A549 (cell line): ENCODE results near the gene AAR2. TPM values are rescaled to one million over a fixed set of nuclear protein-coding genes. Genes with fewer than 3 reads are reported as not detected.

Experiments used
- ATAC-seq, 2 experiments: fragments of 200-7000 bp in 1 of 2; fragments of >200 bp in 1 of 2; cut with Nextera tagmentation in 1 of 2; cut with Tn5 transposase in 1 of 2; 3 replicates each; pipeline versions ENCODE4 v1.8.0 to v1.9.1; 2018 to 2020; ENCODE audit warnings: mild to moderate bottlenecking in 1 of 2, moderate library complexity in 1 of 2
- CTCF ChIA-PET: fragments of 300-600 bp; sonication (Branson Sonifier 250); formaldehyde crosslinking; extraction: SDS; loops from one replicate; lab custom pipeline; 2021; ENCODE audit warnings: antibody characterized with exemption, inconsistent platforms; lab: Yijun Ruan, JAX
- POLR2A ChIA-PET: fragments of 350-600 bp; formaldehyde crosslinking; extraction: SDS; loops from one replicate; lab custom pipeline; 2021; ENCODE audit warnings: antibody characterized with exemption, inconsistent platforms; lab: Yijun Ruan, JAX
- DNase-seq, 2 experiments: peaks; one replicate each; pipeline versions ENCODE4 v3.0.0 to v3.0.0-alpha.2; 2011 to 2016; ENCODE audit warnings: low read depth in 1 of 2, low spot score in 1 of 2
- FAIRE-seq: peaks from 2 replicates; lab custom pipeline; 2011; peaks lifted over from hg19 to GRCh38; lab: Jason Lieb, UNC
- H3K27ac ChIP-seq, 2 experiments: fragments of >200 bp; sonication (Bioruptor Twin); formaldehyde crosslinking; 3 replicates each; pipeline ENCODE4 v1.5.1; 2016 to 2017
- H3K4me1 ChIP-seq: fragments of >200 bp; sonication (Bioruptor Twin); formaldehyde crosslinking; 3 replicates; pipeline ENCODE4 v1.6.1; 2016
- H3K4me2 ChIP-seq: fragments of >200 bp; sonication (Bioruptor Twin); formaldehyde crosslinking; 3 replicates; pipeline ENCODE4 v1.6.1; 2016
- H3K4me3 ChIP-seq: fragments of >200 bp; sonication (Bioruptor Twin); formaldehyde crosslinking; 3 replicates; pipeline ENCODE4 v1.5.1; 2016
- H3K9me3 ChIP-seq: fragments of >200 bp; sonication (Bioruptor Twin); formaldehyde crosslinking; 3 replicates; pipeline ENCODE4 v1.6.1; 2016
- BCL3 ChIP-seq: fragments of >200 bp; sonication (Bioruptor Twin); formaldehyde crosslinking; IDR thresholded peaks from 3 replicates; pipeline ENCODE4 v1.6.1; 2016
- BHLHE40 ChIP-seq: IDR thresholded peaks from 2 replicates; pipeline ENCODE4 v1.6.1; 2012; ENCODE audit warnings: low read depth, low read length, inconsistent platforms
- CEBPB ChIP-seq, 2 experiments: fragments of >200 bp in 1 of 2; sonication (Bioruptor Twin) in 1 of 2; formaldehyde crosslinking in 1 of 2; IDR thresholded peaks; 2 replicates each; pipeline ENCODE4 v1.6.1; 2012 to 2016
- CHD2 ChIP-seq: fragments of 150-350 bp; IDR thresholded peaks from 2 replicates; pipeline ENCODE4 v1.6.1; 2014; ENCODE audit warnings: low read length; ENCODE audit not compliant: partially characterized antibody
- EHF ChIP-seq: fragments of 250-450 bp; sonication (Bioruptor Pico); IDR thresholded peaks from 2 replicates; pipeline ENCODE4 v1.5.0; 2020; ENCODE audit warnings: mild to moderate bottlenecking
- EHMT2 ChIP-seq: fragments of 200-600 bp; sonication (generic); IDR thresholded peaks from 2 replicates; pipeline ENCODE4 v1.6.1; 2016; ENCODE audit warnings: antibody characterized with exemption, low read depth, mild to moderate bottlenecking, moderate library complexity
- FOSL2 ChIP-seq, 2 experiments: fragments of 450-650 bp in 1 of 2; fragments of >200 bp in 1 of 2; sonication (Bioruptor Twin) in 1 of 2; formaldehyde crosslinking; IDR thresholded peaks; 2 replicates each; pipeline versions ENCODE4 v1.5.0 to v1.6.1; 2016 to 2020; ENCODE audit warnings: mild to moderate bottlenecking in 1 of 2, moderate library complexity in 1 of 2
- FOXS1 ChIP-seq: fragments of 250-450 bp; sonication (Bioruptor Pico); IDR thresholded peaks from 2 replicates; pipeline ENCODE4 v1.5.0; 2020; ENCODE audit warnings: mild to moderate bottlenecking, moderate library complexity
- GATA3 ChIP-seq: IDR thresholded peaks from 2 replicates; pipeline ENCODE4 v1.6.1; 2012; ENCODE audit warnings: borderline replicate concordance
- HOXA7 ChIP-seq: fragments of 250-450 bp; sonication (Bioruptor Pico); IDR thresholded peaks from 2 replicates; pipeline ENCODE4 v1.5.0; 2020; ENCODE audit warnings: mild to moderate bottlenecking, moderate library complexity
- HOXB13 ChIP-seq: fragments of 250-450 bp; sonication (Bioruptor Pico); IDR thresholded peaks from 2 replicates; pipeline ENCODE4 v1.5.0; 2020; ENCODE audit warnings: low read depth, mild to moderate bottlenecking, moderate library complexity
- HOXB5 ChIP-seq: fragments of 250-450 bp; sonication (Bioruptor Pico); IDR thresholded peaks from 2 replicates; pipeline ENCODE4 v1.5.0; 2020; ENCODE audit warnings: mild to moderate bottlenecking, moderate library complexity
- KDM1A ChIP-seq: fragments of 200-600 bp; sonication (generic); IDR thresholded peaks from 2 replicates; pipeline ENCODE4 v1.6.1; 2016; ENCODE audit warnings: low read depth, mild to moderate bottlenecking
- MAX ChIP-seq: IDR thresholded peaks from 2 replicates; pipeline ENCODE4 v1.6.1; 2012
- MAZ ChIP-seq: fragments of 150-350 bp; IDR thresholded peaks from 2 replicates; pipeline ENCODE4 v1.6.1; 2014; ENCODE audit warnings: antibody characterized with exemption, low read depth, low read length, borderline replicate concordance
- MYC ChIP-seq: IDR thresholded peaks from 2 replicates; pipeline ENCODE4 v1.6.1; 2012; ENCODE audit warnings: mild to moderate bottlenecking, inconsistent platforms, low read length, improper control_type of control experiment, borderline replicate concordance
- PHF8 ChIP-seq: fragments of 200-600 bp; sonication (generic); IDR thresholded peaks from 2 replicates; pipeline ENCODE4 v1.6.1; 2016; ENCODE audit warnings: low read depth, mild to moderate bottlenecking, antibody characterized with exemption, moderate library complexity, borderline replicate concordance
- RARB ChIP-seq: fragments of 250-450 bp; sonication (Bioruptor Pico); IDR thresholded peaks from 2 replicates; pipeline ENCODE4 v1.8.0; 2021; ENCODE audit warnings: mild to moderate bottlenecking, moderate library complexity
- RCOR1 ChIP-seq: fragments of 150-350 bp; IDR thresholded peaks from 2 replicates; pipeline ENCODE4 v1.6.1; 2014; ENCODE audit warnings: antibody characterized with exemption, low read length, low read depth
- REST ChIP-seq: fragments of 200-600 bp; sonication (generic); IDR thresholded peaks from 2 replicates; pipeline ENCODE4 v1.6.1; 2016; ENCODE audit warnings: antibody characterized with exemption, mild to moderate bottlenecking, moderate library complexity
- RFX5 ChIP-seq: fragments of 450-650 bp; IDR thresholded peaks from 2 replicates; pipeline ENCODE4 v1.7.1; 2014; ENCODE audit warnings: antibody characterized with exemption, mild to moderate bottlenecking, moderate library complexity
- SMC3 ChIP-seq: fragments of >200 bp; sonication (Bioruptor Twin); formaldehyde crosslinking; IDR thresholded peaks from 3 replicates; pipeline ENCODE4 v1.6.1; 2018; ENCODE audit warnings: inconsistent platforms
- SREBF2 ChIP-seq: fragments of 450-650 bp; IDR thresholded peaks from 2 replicates; pipeline ENCODE4 v1.6.1; 2014; ENCODE audit warnings: mild to moderate bottlenecking, moderate library complexity
- ZC3H11A ChIP-seq: fragments of 450-650 bp; IDR thresholded peaks from 2 replicates; pipeline ENCODE4 v1.6.1; 2014; ENCODE audit warnings: antibody characterized with exemption, mild to moderate bottlenecking
- ZSCAN20 ChIP-seq: fragments of 250-450 bp; sonication (Bioruptor Pico); IDR thresholded peaks from 2 replicates; pipeline ENCODE4 v1.8.0; 2022; ENCODE audit warnings: mild to moderate bottlenecking, moderate library complexity
- WGBS: methylation state at CpG from one replicate; pipeline ENCODE4 v1.1.6; 2017; ENCODE audit errors: missing lambda C conversion rate; 5-methylcytosine and 5-hydroxymethylcytosine counted together
- polyA plus RNA-seq, 4 experiments: library from polyadenylated mRNA; depleted of rRNA in 3 of 4; stranded (reverse); fragments of >200 nt; fragmentation: RNase III in 1 of 4; extraction: RNeasy Plus Mini Kit Qiagen cat#74134 plus additional on column Dnase treatment in 1 of 4; gene quantifications; 2 replicates in 3 of 4; 3 replicates in 1 of 4; pipeline ENCODE4 v1.2.3, GENCODE V29; 2011 to 2017

Gene AAR2
- polyA plus RNA-seq, 2 of the 4 experiments (the other 2 are of a cell fraction): 26.8 to 29.2 TPM

- no peak for FAIRE-seq
- TF ChIP-seq CEBPB (IDR thresholded peaks at IDR 0.05) (no peak), MYC (no peak), CHD2 (no peak), RCOR1 (no peak), HOXA7 (CRISPR knock-in tag) (no peak), MAZ (no peak), BHLHE40 (no peak), ZSCAN20 (CRISPR knock-in tag) (no peak), EHMT2 (no peak), KDM1A (no peak), SREBF2 (no peak), HOXB5 (CRISPR knock-in tag) (no peak), REST (no peak), SMC3 (no peak)
- no peak for ATAC-seq
- Histone ChIP-seq H3K9me3 (no peaks in the 10 kb centered on the region), H3K27ac (no peak overlapping the region), H3K4me3 (no peak overlapping the region), H3K4me2 (no peak overlapping the region), H3K4me1 (peaks cover 21% of the 10 kb centered on the region)
- DNase-seq: no peak
- 93% methylated on average over 4 of the region's 4 CpGs for WGBS
- CTCF ChIA-PET: interaction anchor here (0.7 kb wide), 1 partner anchor 24 kb away, joined by 3 read pairs; no protein-coding TSS in a partner anchor
- POLR2A ChIA-PET: no interaction called here
Measured at GRCh38 chr20:36241678-36242077, 5.4 kb downstream of the AAR2 start.

- ATAC-seq (no peak), FAIRE-seq (no peak), DNase-seq (no peak)
Measured at GRCh38 chr20:36243726-36244125, 7.4 kb downstream of the AAR2 start.

More at GRCh38 chr20:36243726-36244125, 7.4 kb downstream of the AAR2 start:
- WGBS: 94% methylated on average over 1 of the region's 1 CpG
- POLR2A ChIA-PET: no interaction called here
- Histone ChIP-seq H3K4me2 (no peak overlapping the region), H3K4me3 (no peak overlapping the region), H3K4me1 (peaks cover 5% of the 10 kb centered on the region), H3K9me3 (no peaks in the 10 kb centered on the region), H3K27ac (no peak overlapping the region)
- CTCF ChIA-PET: interaction anchor here (0.9 to 1.3 kb wide), 3 partner anchors 12 to 28 kb away, joined by 3 read pairs; no protein-coding TSS in a partner anchor
- no peak for TF ChIP-seq FOXS1
- TF ChIP-seq RFX5: no peak
- no peak for TF ChIP-seq GATA3
- no peak for TF ChIP-seq FOSL2 (IDR thresholded peaks at IDR 0.05)
- TF ChIP-seq FOSL2 (CRISPR knock-in tag; IDR thresholded peaks at IDR 0.05): no peak
- no peak for TF ChIP-seq EHF (CRISPR knock-in tag)
- no peak for TF ChIP-seq ZSCAN20 (CRISPR knock-in tag)
- no peak for TF ChIP-seq CHD2
- no peak for TF ChIP-seq HOXB13 (CRISPR knock-in tag)
- TF ChIP-seq BCL3: no peak
- no peak for TF ChIP-seq MAX
- no peak for TF ChIP-seq MAZ
- TF ChIP-seq REST: no peak
- no peak for TF ChIP-seq PHF8
- TF ChIP-seq RARB (CRISPR knock-in tag): no peak
- no peak for TF ChIP-seq ZC3H11A
- TF ChIP-seq EHMT2: no peak
